ENCODE results near the gene KDM4F. TPM values are rescaled to one million over a fixed set of nuclear protein-coding genes. Genes with fewer than 3 reads are reported as not detected.

KDM4F gene
- total and polyA plus RNA-seq, 2 of the 8 experiments (the other 6 are each of a cell fraction or from before 2014, with no cell fraction given) = not detected

- TF ChIP-seq, protein P1, sequence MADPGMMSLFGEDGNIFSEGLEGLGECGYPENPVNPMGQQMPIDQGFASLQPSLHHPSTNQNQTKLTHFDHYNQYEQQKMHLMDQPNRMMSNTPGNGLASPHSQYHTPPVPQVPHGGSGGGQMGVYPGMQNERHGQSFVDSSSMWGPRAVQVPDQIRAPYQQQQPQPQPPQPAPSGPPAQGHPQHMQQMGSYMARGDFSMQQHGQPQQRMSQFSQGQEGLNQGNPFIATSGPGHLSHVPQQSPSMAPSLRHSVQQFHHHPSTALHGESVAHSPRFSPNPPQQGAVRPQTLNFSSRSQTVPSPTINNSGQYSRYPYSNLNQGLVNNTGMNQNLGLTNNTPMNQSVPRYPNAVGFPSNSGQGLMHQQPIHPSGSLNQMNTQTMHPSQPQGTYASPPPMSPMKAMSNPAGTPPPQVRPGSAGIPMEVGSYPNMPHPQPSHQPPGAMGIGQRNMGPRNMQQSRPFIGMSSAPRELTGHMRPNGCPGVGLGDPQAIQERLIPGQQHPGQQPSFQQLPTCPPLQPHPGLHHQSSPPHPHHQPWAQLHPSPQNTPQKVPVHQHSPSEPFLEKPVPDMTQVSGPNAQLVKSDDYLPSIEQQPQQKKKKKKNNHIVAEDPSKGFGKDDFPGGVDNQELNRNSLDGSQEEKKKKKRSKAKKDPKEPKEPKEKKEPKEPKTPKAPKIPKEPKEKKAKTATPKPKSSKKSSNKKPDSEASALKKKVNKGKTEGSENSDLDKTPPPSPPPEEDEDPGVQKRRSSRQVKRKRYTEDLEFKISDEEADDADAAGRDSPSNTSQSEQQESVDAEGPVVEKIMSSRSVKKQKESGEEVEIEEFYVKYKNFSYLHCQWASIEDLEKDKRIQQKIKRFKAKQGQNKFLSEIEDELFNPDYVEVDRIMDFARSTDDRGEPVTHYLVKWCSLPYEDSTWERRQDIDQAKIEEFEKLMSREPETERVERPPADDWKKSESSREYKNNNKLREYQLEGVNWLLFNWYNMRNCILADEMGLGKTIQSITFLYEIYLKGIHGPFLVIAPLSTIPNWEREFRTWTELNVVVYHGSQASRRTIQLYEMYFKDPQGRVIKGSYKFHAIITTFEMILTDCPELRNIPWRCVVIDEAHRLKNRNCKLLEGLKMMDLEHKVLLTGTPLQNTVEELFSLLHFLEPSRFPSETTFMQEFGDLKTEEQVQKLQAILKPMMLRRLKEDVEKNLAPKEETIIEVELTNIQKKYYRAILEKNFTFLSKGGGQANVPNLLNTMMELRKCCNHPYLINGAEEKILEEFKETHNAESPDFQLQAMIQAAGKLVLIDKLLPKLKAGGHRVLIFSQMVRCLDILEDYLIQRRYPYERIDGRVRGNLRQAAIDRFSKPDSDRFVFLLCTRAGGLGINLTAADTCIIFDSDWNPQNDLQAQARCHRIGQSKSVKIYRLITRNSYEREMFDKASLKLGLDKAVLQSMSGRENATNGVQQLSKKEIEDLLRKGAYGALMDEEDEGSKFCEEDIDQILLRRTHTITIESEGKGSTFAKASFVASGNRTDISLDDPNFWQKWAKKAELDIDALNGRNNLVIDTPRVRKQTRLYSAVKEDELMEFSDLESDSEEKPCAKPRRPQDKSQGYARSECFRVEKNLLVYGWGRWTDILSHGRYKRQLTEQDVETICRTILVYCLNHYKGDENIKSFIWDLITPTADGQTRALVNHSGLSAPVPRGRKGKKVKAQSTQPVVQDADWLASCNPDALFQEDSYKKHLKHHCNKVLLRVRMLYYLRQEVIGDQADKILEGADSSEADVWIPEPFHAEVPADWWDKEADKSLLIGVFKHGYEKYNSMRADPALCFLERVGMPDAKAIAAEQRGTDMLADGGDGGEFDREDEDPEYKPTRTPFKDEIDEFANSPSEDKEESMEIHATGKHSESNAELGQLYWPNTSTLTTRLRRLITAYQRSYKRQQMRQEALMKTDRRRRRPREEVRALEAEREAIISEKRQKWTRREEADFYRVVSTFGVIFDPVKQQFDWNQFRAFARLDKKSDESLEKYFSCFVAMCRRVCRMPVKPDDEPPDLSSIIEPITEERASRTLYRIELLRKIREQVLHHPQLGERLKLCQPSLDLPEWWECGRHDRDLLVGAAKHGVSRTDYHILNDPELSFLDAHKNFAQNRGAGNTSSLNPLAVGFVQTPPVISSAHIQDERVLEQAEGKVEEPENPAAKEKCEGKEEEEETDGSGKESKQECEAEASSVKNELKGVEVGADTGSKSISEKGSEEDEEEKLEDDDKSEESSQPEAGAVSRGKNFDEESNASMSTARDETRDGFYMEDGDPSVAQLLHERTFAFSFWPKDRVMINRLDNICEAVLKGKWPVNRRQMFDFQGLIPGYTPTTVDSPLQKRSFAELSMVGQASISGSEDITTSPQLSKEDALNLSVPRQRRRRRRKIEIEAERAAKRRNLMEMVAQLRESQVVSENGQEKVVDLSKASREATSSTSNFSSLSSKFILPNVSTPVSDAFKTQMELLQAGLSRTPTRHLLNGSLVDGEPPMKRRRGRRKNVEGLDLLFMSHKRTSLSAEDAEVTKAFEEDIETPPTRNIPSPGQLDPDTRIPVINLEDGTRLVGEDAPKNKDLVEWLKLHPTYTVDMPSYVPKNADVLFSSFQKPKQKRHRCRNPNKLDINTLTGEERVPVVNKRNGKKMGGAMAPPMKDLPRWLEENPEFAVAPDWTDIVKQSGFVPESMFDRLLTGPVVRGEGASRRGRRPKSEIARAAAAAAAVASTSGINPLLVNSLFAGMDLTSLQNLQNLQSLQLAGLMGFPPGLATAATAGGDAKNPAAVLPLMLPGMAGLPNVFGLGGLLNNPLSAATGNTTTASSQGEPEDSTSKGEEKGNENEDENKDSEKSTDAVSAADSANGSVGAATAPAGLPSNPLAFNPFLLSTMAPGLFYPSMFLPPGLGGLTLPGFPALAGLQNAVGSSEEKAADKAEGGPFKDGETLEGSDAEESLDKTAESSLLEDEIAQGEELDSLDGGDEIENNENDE (IDR thresholded peaks at IDR 0.05; ENCODE audit: insufficient replicate concordance, low read length) = no peak
- TF ChIP-seq TAF1 (IDR thresholded peaks at IDR 0.05; ENCODE audit: low read depth, low read length) (peak; percentile 79; the same call in 1 of the 2 replicates), SIX5 (IDR thresholded peaks at IDR 0.05; ENCODE audit: low read depth, low read length) (no peak), E2F6 (IDR thresholded peaks at IDR 0.05) (no peak; the same call in 1 of the 2 replicates), SIN3A (conservative IDR thresholded peaks at IDR 0.05 in 1 of 2, IDR thresholded peaks at IDR 0.05 in 1 of 2; ENCODE audit: low read depth in 1 of 2, low read length in 2 of 2) (peak; percentile 29 to 34; a peak in 1 of 4 replicates), GTF2F1 (IDR thresholded peaks at IDR 0.05; ENCODE audit: borderline replicate concordance, low read depth, low read length) (no peak), RFX5 (IDR thresholded peaks at IDR 0.05; ENCODE audit: borderline replicate concordance, low read depth, low read length) (no peak), SAP30 (IDR thresholded peaks at IDR 0.05; ENCODE audit: insufficient read depth, insufficient replicate concordance, low read length) (no peak)
Observed at GRCh38 chr11:95089620-95090542, 40.7 kb downstream of the KDM4F start, which contains the start of gene ENDOD1 (continued).
